K562 (cell line): ENCODE data around the gene TRPM2. TPM values are rescaled to one million over a fixed set of nuclear protein-coding genes. Genes with fewer than 3 reads are reported as not detected.

Source experiments
- CHCHD3 ChIP-seq: fragments of 250-450 bp; sonication (Bioruptor Pico); IDR thresholded peaks from 2 replicates; pipeline ENCODE4 v2.1.2; 2022; ENCODE audit warnings: mild to moderate bottlenecking
- CREB1 ChIP-seq, 2 experiments: sonication (generic) in 1 of 2; formaldehyde crosslinking in 1 of 2; IDR thresholded peaks; 2 replicates each; pipeline versions ENCODE4 v1.6.1 to v1.8.0; 2012 to 2022; ENCODE audit warnings: inconsistent platforms in 1 of 2, mild to moderate bottlenecking in 1 of 2, missing genetic modification reagents in 1 of 2, moderate library complexity in 1 of 2
- HMGN3 ChIP-seq: IDR thresholded peaks from 2 replicates; pipeline ENCODE4 v1.6.1; 2011; ENCODE audit warnings: borderline replicate concordance, low read depth, mild to moderate bottlenecking, mixed read lengths, low read length; ENCODE audit not compliant: insufficient read length; ENCODE audit errors: extremely low read depth
- MAFF ChIP-seq: IDR thresholded peaks from 2 replicates; pipeline ENCODE4 v1.6.1; 2012; ENCODE audit warnings: low read length, improper control_type of control experiment
- NFYB ChIP-seq: IDR thresholded peaks from 2 replicates; pipeline ENCODE4 v1.6.1; 2011; ENCODE audit warnings: mild to moderate bottlenecking, moderate library complexity; ENCODE audit not compliant: insufficient read length; ENCODE audit errors: extremely low read depth
- NR2F6 ChIP-seq: fragments of 450-650 bp; formaldehyde crosslinking; IDR thresholded peaks from 2 replicates; pipeline ENCODE4 v1.4.0; 2020; ENCODE audit warnings: mild to moderate bottlenecking
- POU5F1 ChIP-seq: fragments of 150-350 bp; IDR thresholded peaks from 2 replicates; pipeline ENCODE4 v1.6.1; 2014; ENCODE audit warnings: borderline replicate concordance, low read length, low read depth, mild to moderate bottlenecking; ENCODE audit not compliant: partially characterized antibody
- PPARD ChIP-seq: fragments of 250-450 bp; sonication (Bioruptor Pico); IDR thresholded peaks from 2 replicates; pipeline ENCODE4 v1.8.0; 2022; ENCODE audit warnings: inconsistent platforms, mild to moderate bottlenecking, moderate library complexity
- ZBTB43 ChIP-seq: sonication (generic); formaldehyde crosslinking; IDR thresholded peaks from 2 replicates; pipeline ENCODE4 v1.8.0; 2023; ENCODE audit warnings: mild to moderate bottlenecking, missing genetic modification reagents
- ZC3H4 ChIP-seq: sonication (generic); formaldehyde crosslinking; IDR thresholded peaks from 2 replicates; pipeline ENCODE4 v1.9.0; 2021; ENCODE audit warnings: missing genetic modification reagents, borderline replicate concordance
- ZNF217 ChIP-seq: sonication (generic); formaldehyde crosslinking; IDR thresholded peaks from 2 replicates; pipeline ENCODE4 v1.8.0; 2022; ENCODE audit warnings: mild to moderate bottlenecking, missing genetic modification reagents
- polyA plus RNA-seq, 8 experiments: library from polyadenylated mRNA; depleted of rRNA in 4 of 8; stranded (reverse) in 5 of 8; unstranded in 3 of 8; fragments of >200 nt; fragmentation: Nextera tagmentation in 2 of 8; fragmentation: Illumina TruSeq in 1 of 8; extraction: Ambion mirVana in 2 of 8; extraction: Trizol in 1 of 8; gene quantifications; 2 replicates each; pipeline versions ENCODE4 v1.2.1 to v1.2.3, GENCODE V29; 2011 to 2014; ENCODE audit warnings: inconsistent platforms in 1 of 8, missing spikeins in 1 of 8
- total RNA-seq, 7 experiments: library from RNA; depleted of rRNA in 6 of 7; stranded (reverse); fragments of >200 nt in 6 of 7; fragmentation: Illumina TruSeq in 2 of 7; extraction: Trizol in 2 of 7; gene quantifications; 2 replicates each; pipeline versions ENCODE4 v1.2.1 to v1.2.3, GENCODE V29; 2011 to 2021; ENCODE audit warnings: low replicate concordance in 1 of 7
- TF ChIP-seq, protein P1 (sequence below): fragments of 250-450 bp; sonication (Bioruptor Pico); IDR thresholded peaks from 2 replicates; pipeline ENCODE4 v1.8.0; 2022; ENCODE audit warnings: inconsistent platforms
- TF ChIP-seq, protein P2 (sequence below), 2 experiments: IDR thresholded peaks; 2 replicates each; pipeline ENCODE4 v1.6.1; 2011; ENCODE audit warnings: borderline replicate concordance in 1 of 2, control low read depth in 1 of 2, low read depth in 1 of 2, low read length in 1 of 2, mild to moderate bottlenecking in 1 of 2, mixed read lengths in 1 of 2, moderate library complexity in 1 of 2; ENCODE audit not compliant: insufficient read depth in 1 of 2, insufficient read length in 1 of 2, poor library complexity in 1 of 2, severe bottlenecking in 1 of 2; ENCODE audit errors: extremely low read depth in 1 of 2

The TRPM2 gene
- total and polyA plus RNA-seq, 9 of the 15 experiments (the other 6 are each of a cell fraction or from before 2014, with no cell fraction given) = 0.33 to 2.1 (median 0.98) TPM; not detected in 2

DNA sequence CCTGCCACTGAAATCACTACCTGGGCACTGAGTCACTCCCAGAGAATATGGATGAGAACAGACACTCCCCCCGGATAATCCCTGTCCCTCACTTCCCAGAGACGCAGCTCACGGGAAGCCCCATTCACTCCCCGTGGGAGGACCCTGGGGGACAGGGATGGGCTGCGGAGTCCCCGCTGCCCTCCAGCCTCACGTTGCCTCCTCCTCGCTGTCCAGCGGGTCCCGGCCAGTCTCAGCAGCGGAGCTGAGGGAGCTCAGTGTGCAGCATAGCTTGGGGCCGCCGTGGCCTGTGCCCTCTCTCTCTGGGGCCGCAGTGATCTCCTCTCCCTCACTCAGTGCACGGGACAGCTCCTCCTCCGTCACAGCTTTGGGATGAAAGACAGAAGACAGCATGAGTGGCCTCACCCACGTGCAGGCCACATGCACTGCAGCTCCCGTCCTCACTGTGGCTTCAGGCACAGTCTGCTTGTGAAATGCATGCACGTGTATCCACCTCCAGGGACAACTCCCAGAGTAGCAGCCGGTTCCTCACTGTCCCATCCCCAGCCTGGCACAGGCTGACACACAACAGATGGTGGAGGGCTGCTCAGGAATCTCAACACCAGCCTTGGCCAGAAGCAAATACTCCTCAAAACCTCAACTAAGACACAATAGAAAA is 21.6 kb upstream of the TRPM2 start (continued):
- TF ChIP-seq, protein P1, sequence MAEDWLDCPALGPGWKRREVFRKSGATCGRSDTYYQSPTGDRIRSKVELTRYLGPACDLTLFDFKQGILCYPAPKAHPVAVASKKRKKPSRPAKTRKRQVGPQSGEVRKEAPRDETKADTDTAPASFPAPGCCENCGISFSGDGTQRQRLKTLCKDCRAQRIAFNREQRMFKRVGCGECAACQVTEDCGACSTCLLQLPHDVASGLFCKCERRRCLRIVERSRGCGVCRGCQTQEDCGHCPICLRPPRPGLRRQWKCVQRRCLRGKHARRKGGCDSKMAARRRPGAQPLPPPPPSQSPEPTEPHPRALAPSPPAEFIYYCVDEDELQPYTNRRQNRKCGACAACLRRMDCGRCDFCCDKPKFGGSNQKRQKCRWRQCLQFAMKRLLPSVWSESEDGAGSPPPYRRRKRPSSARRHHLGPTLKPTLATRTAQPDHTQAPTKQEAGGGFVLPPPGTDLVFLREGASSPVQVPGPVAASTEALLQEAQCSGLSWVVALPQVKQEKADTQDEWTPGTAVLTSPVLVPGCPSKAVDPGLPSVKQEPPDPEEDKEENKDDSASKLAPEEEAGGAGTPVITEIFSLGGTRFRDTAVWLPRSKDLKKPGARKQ = no peak
- no peak for TF ChIP-seq CHCHD3 (CRISPR knock-in tag)
- 0 out of 2 replicates have a peak, but pooled peaks have one; percentile 51 for TF ChIP-seq ZC3H4
- no peak for TF ChIP-seq MAFF
- TF ChIP-seq PPARD (CRISPR knock-in tag) = no peak
- TF ChIP-seq NR2F6 (CRISPR knock-in tag) = no peak
- no peak for TF ChIP-seq HMGN3
- TF ChIP-seq ZNF217 (CRISPR knock-in tag) = no peak
- TF ChIP-seq, protein P2, sequence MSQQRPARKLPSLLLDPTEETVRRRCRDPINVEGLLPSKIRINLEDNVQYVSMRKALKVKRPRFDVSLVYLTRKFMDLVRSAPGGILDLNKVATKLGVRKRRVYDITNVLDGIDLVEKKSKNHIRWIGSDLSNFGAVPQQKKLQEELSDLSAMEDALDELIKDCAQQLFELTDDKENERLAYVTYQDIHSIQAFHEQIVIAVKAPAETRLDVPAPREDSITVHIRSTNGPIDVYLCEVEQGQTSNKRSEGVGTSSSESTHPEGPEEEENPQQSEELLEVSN (IDR thresholded peaks at IDR 0.05; ENCODE audit: borderline replicate concordance in 1 of 2, extremely low read depth in 1 of 2, insufficient read depth in 1 of 2, insufficient read length in 1 of 2, low read depth in 1 of 2, low read length in 1 of 2, poor library complexity in 1 of 2, severe bottlenecking in 1 of 2) = peak; percentile 26 to 71
- no peak for TF ChIP-seq ZBTB43
- TF ChIP-seq POU5F1 = no peak
- TF ChIP-seq CREB1 (IDR thresholded peaks at IDR 0.05) = no peak
- TF ChIP-seq CREB1 (CRISPR knock-in tag; IDR thresholded peaks at IDR 0.05) = no peak
- TF ChIP-seq NFYB = no peak
- TF ChIP-seq, all 486 proteins: peak for 6
